ENCODE measurements around the gene GPC6.

GRCh38 chr13:93338906-93339305 lies 112.3 kb downstream of the GPC6 start:
- no peak for TF ChIP-seq EZH2 (IDR thresholded peaks at IDR 0.05; ENCODE audit: insufficient read depth, poor library complexity, severe bottlenecking)
- TF ChIP-seq EZH2phosphoT487 (IDR thresholded peaks at IDR 0.05; ENCODE audit: insufficient read depth, low read depth), result no peak

All from GM23248 (cell line).